Panc1 (cell line): ENCODE data around the gene STK31.

ENCODE experiments used
- TF ChIP-seq, protein P1 (sequence below), 2 experiments: IDR thresholded peaks; 2 replicates each; pipeline ENCODE4 v1.6.1; 2011 to 2012; ENCODE audit warnings: low read depth in 2 of 2, control low read depth in 1 of 2, low read length in 1 of 2, mild to moderate bottlenecking in 1 of 2, moderate library complexity in 1 of 2; ENCODE audit not compliant: insufficient read depth in 1 of 2
- TF ChIP-seq, protein P2 (sequence below): fragments of 450-650 bp; IDR thresholded peaks from 2 replicates; pipeline ENCODE4 v1.5.1; 2017; ENCODE audit warnings: mild to moderate bottlenecking

DNA sequence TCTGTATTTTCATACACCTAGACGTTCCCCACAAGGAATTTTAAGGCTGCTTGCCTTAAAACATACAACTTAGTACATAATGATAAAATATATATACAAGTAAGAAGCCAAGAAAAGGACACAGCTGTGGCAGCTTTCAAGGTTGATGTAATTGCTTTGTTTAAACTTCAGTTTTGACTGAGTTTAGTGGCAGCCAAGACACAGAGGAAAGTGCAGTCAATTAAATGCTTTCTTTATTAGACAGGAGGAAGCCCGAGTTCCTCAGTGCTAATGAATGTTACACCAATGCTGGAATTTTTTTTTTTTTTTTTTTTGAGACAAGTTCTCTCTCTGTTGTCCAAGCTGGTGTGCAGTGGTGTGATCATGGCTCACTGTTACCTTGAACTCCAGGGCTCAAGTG is 11.2 kb upstream of the STK31 start:
- TF ChIP-seq, protein P1, sequence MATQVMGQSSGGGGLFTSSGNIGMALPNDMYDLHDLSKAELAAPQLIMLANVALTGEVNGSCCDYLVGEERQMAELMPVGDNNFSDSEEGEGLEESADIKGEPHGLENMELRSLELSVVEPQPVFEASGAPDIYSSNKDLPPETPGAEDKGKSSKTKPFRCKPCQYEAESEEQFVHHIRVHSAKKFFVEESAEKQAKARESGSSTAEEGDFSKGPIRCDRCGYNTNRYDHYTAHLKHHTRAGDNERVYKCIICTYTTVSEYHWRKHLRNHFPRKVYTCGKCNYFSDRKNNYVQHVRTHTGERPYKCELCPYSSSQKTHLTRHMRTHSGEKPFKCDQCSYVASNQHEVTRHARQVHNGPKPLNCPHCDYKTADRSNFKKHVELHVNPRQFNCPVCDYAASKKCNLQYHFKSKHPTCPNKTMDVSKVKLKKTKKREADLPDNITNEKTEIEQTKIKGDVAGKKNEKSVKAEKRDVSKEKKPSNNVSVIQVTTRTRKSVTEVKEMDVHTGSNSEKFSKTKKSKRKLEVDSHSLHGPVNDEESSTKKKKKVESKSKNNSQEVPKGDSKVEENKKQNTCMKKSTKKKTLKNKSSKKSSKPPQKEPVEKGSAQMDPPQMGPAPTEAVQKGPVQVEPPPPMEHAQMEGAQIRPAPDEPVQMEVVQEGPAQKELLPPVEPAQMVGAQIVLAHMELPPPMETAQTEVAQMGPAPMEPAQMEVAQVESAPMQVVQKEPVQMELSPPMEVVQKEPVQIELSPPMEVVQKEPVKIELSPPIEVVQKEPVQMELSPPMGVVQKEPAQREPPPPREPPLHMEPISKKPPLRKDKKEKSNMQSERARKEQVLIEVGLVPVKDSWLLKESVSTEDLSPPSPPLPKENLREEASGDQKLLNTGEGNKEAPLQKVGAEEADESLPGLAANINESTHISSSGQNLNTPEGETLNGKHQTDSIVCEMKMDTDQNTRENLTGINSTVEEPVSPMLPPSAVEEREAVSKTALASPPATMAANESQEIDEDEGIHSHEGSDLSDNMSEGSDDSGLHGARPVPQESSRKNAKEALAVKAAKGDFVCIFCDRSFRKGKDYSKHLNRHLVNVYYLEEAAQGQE (IDR thresholded peaks at IDR 0.05; ENCODE audit: insufficient read depth in 1 of 2, low read depth in 2 of 2, low read length in 1 of 2): no peak
- TF ChIP-seq, protein P2, sequence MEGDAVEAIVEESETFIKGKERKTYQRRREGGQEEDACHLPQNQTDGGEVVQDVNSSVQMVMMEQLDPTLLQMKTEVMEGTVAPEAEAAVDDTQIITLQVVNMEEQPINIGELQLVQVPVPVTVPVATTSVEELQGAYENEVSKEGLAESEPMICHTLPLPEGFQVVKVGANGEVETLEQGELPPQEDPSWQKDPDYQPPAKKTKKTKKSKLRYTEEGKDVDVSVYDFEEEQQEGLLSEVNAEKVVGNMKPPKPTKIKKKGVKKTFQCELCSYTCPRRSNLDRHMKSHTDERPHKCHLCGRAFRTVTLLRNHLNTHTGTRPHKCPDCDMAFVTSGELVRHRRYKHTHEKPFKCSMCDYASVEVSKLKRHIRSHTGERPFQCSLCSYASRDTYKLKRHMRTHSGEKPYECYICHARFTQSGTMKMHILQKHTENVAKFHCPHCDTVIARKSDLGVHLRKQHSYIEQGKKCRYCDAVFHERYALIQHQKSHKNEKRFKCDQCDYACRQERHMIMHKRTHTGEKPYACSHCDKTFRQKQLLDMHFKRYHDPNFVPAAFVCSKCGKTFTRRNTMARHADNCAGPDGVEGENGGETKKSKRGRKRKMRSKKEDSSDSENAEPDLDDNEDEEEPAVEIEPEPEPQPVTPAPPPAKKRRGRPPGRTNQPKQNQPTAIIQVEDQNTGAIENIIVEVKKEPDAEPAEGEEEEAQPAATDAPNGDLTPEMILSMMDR: no peak
